ENCODE results near the gene DKK2.

GRCh38 chr4:107036584-107037198 lies 578 bp upstream of the DKK2 start:
- TF ChIP-seq CTCF (conservative IDR thresholded peaks at IDR 0.05 in 1 of 2, IDR thresholded peaks at IDR 0.05 in 1 of 2; ENCODE audit: extremely low read depth in 1 of 2, insufficient read depth in 1 of 2, low read depth in 1 of 2, low read length in 2 of 2) (no peak), EZH2 (IDR thresholded peaks at IDR 0.05; ENCODE audit: borderline replicate concordance, low read length) (peak; percentile 80)

Measured in mammary epithelial cell (primary cell).